ENCODE measurements around the gene CUL2. TPM values are rescaled to one million over a fixed set of nuclear protein-coding genes. Genes with fewer than 3 reads are reported as not detected.

The CUL2 gene
- total and polyA plus RNA-seq, 10 of the 15 experiments (the other 5 are each of a cell fraction or from before 2014, with no cell fraction given), result 11.9 to 56.5 (median 33.2) TPM

- H3K79me2 ChIP-seq (ENCODE audit: control insufficient read depth, insufficient read depth, low read length), result no peaks in the 10 kb centered on the region
- no peaks in the 10 kb centered on the region for H3K4me1 ChIP-seq (ENCODE audit: control insufficient read depth, insufficient read depth, low read length)
- POLR2A ChIA-PET, result no interaction called here
- no peak overlapping the region for H2AFZ ChIP-seq (ENCODE audit: control insufficient read depth, low read depth, low read length)
- FAIRE-seq, result no peak
- SMC1A ChIA-PET (ENCODE audit: uncharacterized antibody, unreplicated experiment), result no interaction called here
- WGBS (ENCODE audit: insufficient coverage, insufficient replicate concordance, low lambda C conversion rate, missing lambda C conversion rate), result 50% methylated on average over 5 of the region's 5 CpGs
- no peaks in the 10 kb centered on the region for H4K20me1 ChIP-seq (ENCODE audit: control insufficient read depth, insufficient read depth)
- no peak for DNase-seq (ENCODE audit: low read depth, low spot score)
- H3K9ac ChIP-seq (ENCODE audit: control insufficient read depth, insufficient read depth, low read length), result no peak overlapping the region
- H3K4me3 ChIP-seq, result no peak overlapping the region
- intact Hi-C loops (cut with micrococcal nuclease; ENCODE audit: unreplicated experiment) (no loop called here), in situ Hi-C loops (cut with MboI) (no loop called here)
- no peaks in the 10 kb centered on the region for H3K9me3 ChIP-seq (replicated peaks; ENCODE audit: control insufficient read depth, insufficient read depth, low read length)
- no peaks in the 10 kb centered on the region for H3K36me3 ChIP-seq (ENCODE audit: control insufficient read depth in 2 of 2, insufficient read depth in 2 of 2, low read length in 1 of 2)
- ATAC-seq, result no peak
- no peaks in the 10 kb centered on the region; a peak in 1 of 4 replicates for H3K27me3 ChIP-seq (replicated peaks in 1 of 2; ENCODE audit: control insufficient read depth in 2 of 2, insufficient read depth in 2 of 2, low read length in 1 of 2)
- no peak overlapping the region for H3K27ac ChIP-seq (ENCODE audit: control insufficient read depth, insufficient read depth)
- no peak overlapping the region for H3K4me2 ChIP-seq (ENCODE audit: control insufficient read depth, insufficient read depth)
- CTCF ChIA-PET, result interaction anchor here (1.2 kb wide), 1 partner anchor 29 kb away, joined by 3 read pairs; no protein-coding TSS in a partner anchor
- RAD21 ChIA-PET (ENCODE audit: unreplicated experiment), result no interaction called here
- no peak for TF ChIP-seq ZBTB4 (CRISPR knock-in tag; IDR thresholded peaks at IDR 0.05)
- no peak for TF ChIP-seq MEF2B (IDR thresholded peaks at IDR 0.05; ENCODE audit: partially characterized antibody, poor library complexity, severe bottlenecking)
- no peak for TF ChIP-seq SRF (IDR thresholded peaks at IDR 0.05; ENCODE audit: low read depth in 2 of 2, low read length in 2 of 2)
- TF ChIP-seq MTA2 (IDR thresholded peaks at IDR 0.05; ENCODE audit: low read depth), result no peak
- TF ChIP-seq E4F1 (IDR thresholded peaks at IDR 0.05; ENCODE audit: borderline replicate concordance, partially characterized antibody), result no peak
- TF ChIP-seq PBX3 (IDR thresholded peaks at IDR 0.05; ENCODE audit: insufficient replicate concordance, low read depth, low read length), result no peak
- no peak for TF ChIP-seq NKRF (conservative IDR thresholded peaks at IDR 0.05)
- no TSS peak for BruUV-seq (replicated peaks)
These were observed 124.1 kb downstream of the CUL2 start for GRCh38 chr10:34966040-34966439.

Measured in GM12878 (cell line).